ENCODE results near the gene SCRT2. TPM values are rescaled to one million over a fixed set of nuclear protein-coding genes. Genes with fewer than 3 reads are reported as not detected.

The SCRT2 gene
- total and polyA plus RNA-seq, 4 donors: not detected

- no peaks in the 10 kb centered on the region for H3K36me3 ChIP-seq (ENCODE audit: control insufficient read depth in 4 of 4, insufficient read depth in 3 of 4, low read depth in 1 of 4, low read length in 3 of 4)
- H3K27me3 ChIP-seq (ENCODE audit: control insufficient read depth in 4 of 4, insufficient read depth in 4 of 4, low read length in 3 of 4): peaks cover 0 to 15% (median 3%) of the 10 kb centered on the region in 4 donors
- no peak overlapping the region for H3K4me3 ChIP-seq (ENCODE audit: low read depth in 1 of 3, low read length in 3 of 3)
- no peak for DNase-seq (ENCODE audit: low spot score)
- no peak overlapping the region for H3K27ac ChIP-seq (ENCODE audit: low read depth in 1 of 2, low read length in 2 of 2)
- H3K4me1 ChIP-seq (ENCODE audit: control insufficient read depth in 4 of 4, insufficient read depth in 4 of 4, low read length in 3 of 4): peaks cover 1 to 11% (median 3%) of the 10 kb centered on the region in 4 donors
- no peak overlapping the region for H3K9ac ChIP-seq (ENCODE audit: low read depth in 1 of 2, low read length in 2 of 2)
- 32% methylated on average over 5 of the region's 5 CpGs for WGBS
- TF ChIP-seq JUND (IDR thresholded peaks at IDR 0.05) (no peak), RXRA (IDR thresholded peaks at IDR 0.05) (no peak), REST (IDR thresholded peaks at IDR 0.05) (no peak), CTCF (IDR thresholded peaks at IDR 0.05; ENCODE audit: low read depth, low read length, missing input control) (no peak), TAF1 (conservative IDR thresholded peaks at IDR 0.05) (no peak), NR2F2 (IDR thresholded peaks at IDR 0.05) (no peak), YY1 (IDR thresholded peaks at IDR 0.05) (no peak), RAD21 (IDR thresholded peaks at IDR 0.05) (no peak), HNF4G (IDR thresholded peaks at IDR 0.05) (no peak), EGR1 (IDR thresholded peaks at IDR 0.05; ENCODE audit: low read depth in 2 of 2) (no peak)
- TF ChIP-seq, protein P1, sequence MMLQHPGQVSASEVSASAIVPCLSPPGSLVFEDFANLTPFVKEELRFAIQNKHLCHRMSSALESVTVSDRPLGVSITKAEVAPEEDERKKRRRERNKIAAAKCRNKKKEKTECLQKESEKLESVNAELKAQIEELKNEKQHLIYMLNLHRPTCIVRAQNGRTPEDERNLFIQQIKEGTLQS (IDR thresholded peaks at IDR 0.05): no peak
- TF ChIP-seq, protein P2, sequence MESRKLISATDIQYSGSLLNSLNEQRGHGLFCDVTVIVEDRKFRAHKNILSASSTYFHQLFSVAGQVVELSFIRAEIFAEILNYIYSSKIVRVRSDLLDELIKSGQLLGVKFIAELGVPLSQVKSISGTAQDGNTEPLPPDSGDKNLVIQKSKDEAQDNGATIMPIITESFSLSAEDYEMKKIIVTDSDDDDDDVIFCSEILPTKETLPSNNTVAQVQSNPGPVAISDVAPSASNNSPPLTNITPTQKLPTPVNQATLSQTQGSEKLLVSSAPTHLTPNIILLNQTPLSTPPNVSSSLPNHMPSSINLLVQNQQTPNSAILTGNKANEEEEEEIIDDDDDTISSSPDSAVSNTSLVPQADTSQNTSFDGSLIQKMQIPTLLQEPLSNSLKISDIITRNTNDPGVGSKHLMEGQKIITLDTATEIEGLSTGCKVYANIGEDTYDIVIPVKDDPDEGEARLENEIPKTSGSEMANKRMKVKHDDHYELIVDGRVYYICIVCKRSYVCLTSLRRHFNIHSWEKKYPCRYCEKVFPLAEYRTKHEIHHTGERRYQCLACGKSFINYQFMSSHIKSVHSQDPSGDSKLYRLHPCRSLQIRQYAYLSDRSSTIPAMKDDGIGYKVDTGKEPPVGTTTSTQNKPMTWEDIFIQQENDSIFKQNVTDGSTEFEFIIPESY (IDR thresholded peaks at IDR 0.05): no peak
- TF ChIP-seq, protein P3, sequence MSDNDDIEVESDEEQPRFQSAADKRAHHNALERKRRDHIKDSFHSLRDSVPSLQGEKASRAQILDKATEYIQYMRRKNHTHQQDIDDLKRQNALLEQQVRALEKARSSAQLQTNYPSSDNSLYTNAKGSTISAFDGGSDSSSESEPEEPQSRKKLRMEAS (IDR thresholded peaks at IDR 0.05): no peak
- H3K9me3 ChIP-seq (ENCODE audit: control insufficient read depth in 4 of 4, low read length in 3 of 4): no peaks in the 10 kb centered on the region
Measured at GRCh38 chr20:658731-659291, 16.8 kb downstream of the SCRT2 start.

DNA sequence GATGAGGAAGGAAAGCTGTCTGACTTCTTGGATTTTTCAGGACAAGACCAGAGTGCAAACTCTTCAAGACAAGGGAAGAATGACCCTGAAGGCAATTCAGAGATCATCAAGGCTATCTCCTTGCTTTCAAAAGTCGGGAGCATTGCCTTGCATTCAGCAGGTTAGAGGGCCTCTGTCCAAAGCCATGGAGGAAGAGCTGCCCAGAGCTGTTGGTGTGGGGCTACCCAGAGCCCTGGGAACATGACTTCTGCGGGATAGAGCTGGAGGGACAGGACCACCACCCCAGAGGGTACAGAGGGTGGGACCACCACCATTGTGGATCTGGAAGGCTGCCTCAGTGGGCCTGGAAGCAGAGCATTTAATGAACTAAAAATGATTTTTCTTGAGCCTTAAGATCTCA is 17.4 kb downstream of the SCRT2 start:
- H3K9me3 ChIP-seq (ENCODE audit: control insufficient read depth in 4 of 4, low read length in 3 of 4): no peaks in the 10 kb centered on the region
- H3K4me1 ChIP-seq (ENCODE audit: control insufficient read depth in 4 of 4, insufficient read depth in 4 of 4, low read length in 3 of 4): peaks cover 2 to 10% (median 5%) of the 10 kb centered on the region in 4 donors
- H3K27ac ChIP-seq (ENCODE audit: low read depth in 1 of 2, low read length in 2 of 2): no peak overlapping the region
- no peak for DNase-seq (ENCODE audit: low spot score)
- H3K36me3 ChIP-seq (ENCODE audit: control insufficient read depth in 4 of 4, insufficient read depth in 3 of 4, low read depth in 1 of 4, low read length in 3 of 4): no peaks in the 10 kb centered on the region
- TF ChIP-seq TAF1 (conservative IDR thresholded peaks at IDR 0.05): no peak
- TF ChIP-seq HNF4A (conservative IDR thresholded peaks at IDR 0.05): no peak
- TF ChIP-seq, protein P2 (IDR thresholded peaks at IDR 0.05): no peak
- no peak for TF ChIP-seq EGR1 (IDR thresholded peaks at IDR 0.05; ENCODE audit: low read depth in 2 of 2)
- TF ChIP-seq YY1 (IDR thresholded peaks at IDR 0.05): no peak
- H3K9ac ChIP-seq (ENCODE audit: low read depth in 1 of 2, low read length in 2 of 2): no peak overlapping the region
- WGBS: 29% methylated on average over 2 of the region's 2 CpGs
- H3K4me3 ChIP-seq (ENCODE audit: low read depth in 1 of 3, low read length in 3 of 3): no peak overlapping the region
- peaks cover 0 to 9% (median 2%) of the 10 kb centered on the region in 4 donors for H3K27me3 ChIP-seq (ENCODE audit: control insufficient read depth in 4 of 4, insufficient read depth in 4 of 4, low read length in 3 of 4)

Data from liver (tissue), 9 donors.